Stomach (tissue), 9 donors: ENCODE measurements around the gene WNT3A. TPM values are rescaled to one million over a fixed set of nuclear protein-coding genes. Genes with fewer than 3 reads are reported as not detected.

ENCODE experiments used
- DNase-seq, 2 donors: peaks; one replicate each; pipeline versions ENCODE4 v3.0.0 to v3.0.0-alpha.2; 2013 to 2019
- H3K27ac ChIP-seq, 5 donors: fragments of 200-600 bp in 4 of 5; sonication (generic) in 4 of 5; one replicate each; pipeline ENCODE4 v1.5.1; 2013 to 2019; ENCODE audit warnings: mild to moderate bottlenecking in 1 of 5, moderate library complexity in 1 of 5
- H3K27me3 ChIP-seq, 3 donors: fragments of 200-600 bp; sonication (generic); one replicate each; pipeline ENCODE4 v1.5.1; 2017 to 2019; ENCODE audit warnings: mixed run types in 1 of 3
- H3K36me3 ChIP-seq, 4 donors: fragments of 200-600 bp; sonication (generic); 1 replicate in 3 of 4; 2 replicates in 1 of 4; pipeline ENCODE4 v1.5.1; 2016 to 2019
- H3K4me1 ChIP-seq, 4 donors: fragments of 200-600 bp; sonication (generic); one replicate each; pipeline ENCODE4 v1.5.1; 2016 to 2019
- H3K4me3 ChIP-seq, 4 donors: fragments of 200-600 bp; sonication (generic) in 3 of 4; one replicate each; pipeline ENCODE4 v1.5.1; 2016 to 2019; ENCODE audit warnings: mild to moderate bottlenecking in 1 of 4
- H3K9me3 ChIP-seq, 4 donors: fragments of 200-600 bp; sonication (generic); one replicate each; pipeline ENCODE4 v1.5.1; 2016 to 2019
- EP300 ChIP-seq: sonication (generic); formaldehyde crosslinking; IDR thresholded peaks from one replicate; pipeline ENCODE4 v1.6.1; 2017; ENCODE audit warnings: antibody characterized with exemption
- POLR2A ChIP-seq, 4 donors: fragments of 450-650 bp; IDR thresholded peaks; one replicate each; pipeline ENCODE4 v1.6.1; 2016; ENCODE audit warnings: antibody characterized with exemption in 4 of 4, control low read depth in 2 of 4, mild to moderate bottlenecking in 1 of 4, moderate library complexity in 1 of 4
- POLR2AphosphoS5 ChIP-seq, 3 donors: sonication (generic); formaldehyde crosslinking; IDR thresholded peaks; one replicate each; pipeline ENCODE4 v1.6.1; 2016; ENCODE audit warnings: antibody characterized with exemption in 3 of 3
- WGBS, 5 donors: extraction: QIAGEN DNeasy Blood & Tissue Kit in 3 of 5; methylation state at CpG; one replicate each; pipeline versions ENCODE4 v1.1.5 to v1.1.7; 2013 to 2018; 5-methylcytosine and 5-hydroxymethylcytosine counted together
- intact Hi-C: fragments of 100-400 bp; cut with DNase I; formaldehyde crosslinking; loops from one replicate; pipeline ENCODE4 v1.15.1; 2023; ENCODE audit warnings: low total_unique reads
- polyA plus RNA-seq, 3 donors: library from polyadenylated mRNA; stranded (reverse); fragments of 200-250 nt; gene quantifications; one replicate each; pipeline ENCODE4 v1.2.3, GENCODE V29; 2013
- total RNA-seq, 5 donors: library from RNA; depleted of rRNA; stranded (reverse); fragments of >200 nt; gene quantifications; one replicate each; pipeline versions ENCODE4 v1.1.0 to v1.2.3, GENCODE V29; 2014 to 2016
- TF ChIP-seq, protein P1 (sequence below), 7 experiments: fragments of 450-650 bp in 4 of 7; fragments of 200-600 bp in 3 of 7; sonication (generic) in 3 of 7; IDR thresholded peaks; one replicate each; pipeline ENCODE4 v1.5.1; 2016 to 2019; ENCODE audit warnings: antibody characterized with exemption in 7 of 7, control low read depth in 2 of 7, mild to moderate bottlenecking in 1 of 7
- donor health status: healthy with polysubstance abuse.
- donor health status: Bipolar disorder and iron deficiency.
- donor health status: healthy.

WNT3A gene
- total and polyA plus RNA-seq, 8 donors: 0.31 to 0.90 TPM; not detected in 6

DNA sequence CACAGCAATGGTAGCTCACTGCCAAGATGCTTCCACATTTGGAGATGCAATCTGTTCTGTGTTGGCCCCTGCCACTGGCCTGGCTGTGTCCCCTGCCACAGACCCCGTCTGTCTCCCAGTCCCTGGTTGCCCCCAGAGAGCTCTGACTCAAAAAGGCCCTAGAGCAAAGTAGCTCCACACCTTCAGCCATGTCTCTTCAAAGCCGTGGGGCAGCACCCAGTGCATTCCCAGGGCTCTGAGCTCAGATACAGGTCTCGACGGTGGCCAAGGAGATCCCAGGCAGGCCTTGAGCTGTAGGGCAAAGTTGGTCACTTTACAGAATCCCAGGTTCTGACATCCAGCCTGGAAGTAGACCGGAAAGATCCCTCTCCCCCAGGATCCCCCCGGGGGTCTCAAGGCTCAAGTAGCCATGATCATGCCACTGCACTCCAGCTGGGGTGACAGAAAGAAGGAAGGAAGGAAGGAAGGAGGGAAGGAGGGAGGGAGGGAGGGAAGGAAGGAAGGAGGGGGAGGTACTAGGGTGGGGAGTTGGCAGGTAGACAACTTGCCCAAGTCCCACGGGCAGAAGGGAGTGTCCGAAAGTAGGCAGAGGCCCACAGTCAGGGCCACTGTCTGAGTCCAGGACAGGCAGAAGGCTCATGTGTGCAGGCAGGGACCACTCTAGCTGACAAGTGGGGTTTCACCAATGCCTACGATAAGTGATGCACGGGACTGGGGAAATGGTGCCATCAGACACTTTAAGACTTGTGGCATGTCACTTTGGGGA, 71.0 kb downstream of the WNT3A start:
- intact Hi-C loops: loop anchor here (10.0 kb wide), 1 partner anchor 293 kb away; no protein-coding TSS in a partner anchor
- Histone ChIP-seq H3K4me1 (peaks cover 9 to 17% (median 15%) of the 10 kb centered on the region in 4 donors), H3K27me3 (peaks cover 0 to 7% (median 0%) of the 10 kb centered on the region in 3 donors), H3K4me3 (no peak overlapping the region), H3K27ac (peak overlapping the region in 1 of 5 donors; percentile 56), H3K9me3 (no peaks in the 10 kb centered on the region), H3K36me3 (no peaks in the 10 kb centered on the region)
- TF ChIP-seq, protein P1, sequence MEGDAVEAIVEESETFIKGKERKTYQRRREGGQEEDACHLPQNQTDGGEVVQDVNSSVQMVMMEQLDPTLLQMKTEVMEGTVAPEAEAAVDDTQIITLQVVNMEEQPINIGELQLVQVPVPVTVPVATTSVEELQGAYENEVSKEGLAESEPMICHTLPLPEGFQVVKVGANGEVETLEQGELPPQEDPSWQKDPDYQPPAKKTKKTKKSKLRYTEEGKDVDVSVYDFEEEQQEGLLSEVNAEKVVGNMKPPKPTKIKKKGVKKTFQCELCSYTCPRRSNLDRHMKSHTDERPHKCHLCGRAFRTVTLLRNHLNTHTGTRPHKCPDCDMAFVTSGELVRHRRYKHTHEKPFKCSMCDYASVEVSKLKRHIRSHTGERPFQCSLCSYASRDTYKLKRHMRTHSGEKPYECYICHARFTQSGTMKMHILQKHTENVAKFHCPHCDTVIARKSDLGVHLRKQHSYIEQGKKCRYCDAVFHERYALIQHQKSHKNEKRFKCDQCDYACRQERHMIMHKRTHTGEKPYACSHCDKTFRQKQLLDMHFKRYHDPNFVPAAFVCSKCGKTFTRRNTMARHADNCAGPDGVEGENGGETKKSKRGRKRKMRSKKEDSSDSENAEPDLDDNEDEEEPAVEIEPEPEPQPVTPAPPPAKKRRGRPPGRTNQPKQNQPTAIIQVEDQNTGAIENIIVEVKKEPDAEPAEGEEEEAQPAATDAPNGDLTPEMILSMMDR (IDR thresholded peaks at IDR 0.05): no peak
- TF ChIP-seq POLR2A (IDR thresholded peaks at IDR 0.05) (no peak), POLR2AphosphoS5 (IDR thresholded peaks at IDR 0.05) (no peak), EP300 (no peak)
- peak in 1 of 2 donors; percentile 8 for DNase-seq
- WGBS, 5 donors: 55 to 65% (median 60%) methylated on average over 8 to 10 of the region's 10 CpGs

DNA sequence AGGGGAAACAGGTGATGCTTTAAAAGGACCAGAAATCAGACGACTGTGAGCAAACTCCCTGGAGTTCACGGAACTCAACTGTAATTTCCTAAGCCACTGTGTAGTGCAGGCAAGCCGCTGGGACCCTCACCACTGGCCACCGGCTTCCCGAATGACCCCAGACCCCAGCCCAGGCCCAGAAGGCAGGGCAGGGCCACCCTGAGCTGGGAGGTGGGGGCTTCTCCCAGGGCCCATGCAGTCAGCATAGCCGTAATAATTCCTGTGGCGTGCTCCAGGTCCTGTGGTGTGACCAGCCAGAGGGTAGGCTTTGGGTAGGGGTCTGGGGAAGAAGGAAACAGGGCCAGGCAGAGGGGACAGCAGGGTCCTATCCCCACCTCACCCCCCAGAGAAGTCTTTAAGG, 72.2 kb downstream of the WNT3A start:
- no peak overlapping the region for H3K4me3 ChIP-seq
- H3K27me3 ChIP-seq: peaks cover 0 to under 1% (median 0%) of the 10 kb centered on the region in 3 donors
- 77 to 91% (median 89%) methylated on average over 3 to 7 of the region's 7 CpGs for WGBS, 5 donors

DNA sequence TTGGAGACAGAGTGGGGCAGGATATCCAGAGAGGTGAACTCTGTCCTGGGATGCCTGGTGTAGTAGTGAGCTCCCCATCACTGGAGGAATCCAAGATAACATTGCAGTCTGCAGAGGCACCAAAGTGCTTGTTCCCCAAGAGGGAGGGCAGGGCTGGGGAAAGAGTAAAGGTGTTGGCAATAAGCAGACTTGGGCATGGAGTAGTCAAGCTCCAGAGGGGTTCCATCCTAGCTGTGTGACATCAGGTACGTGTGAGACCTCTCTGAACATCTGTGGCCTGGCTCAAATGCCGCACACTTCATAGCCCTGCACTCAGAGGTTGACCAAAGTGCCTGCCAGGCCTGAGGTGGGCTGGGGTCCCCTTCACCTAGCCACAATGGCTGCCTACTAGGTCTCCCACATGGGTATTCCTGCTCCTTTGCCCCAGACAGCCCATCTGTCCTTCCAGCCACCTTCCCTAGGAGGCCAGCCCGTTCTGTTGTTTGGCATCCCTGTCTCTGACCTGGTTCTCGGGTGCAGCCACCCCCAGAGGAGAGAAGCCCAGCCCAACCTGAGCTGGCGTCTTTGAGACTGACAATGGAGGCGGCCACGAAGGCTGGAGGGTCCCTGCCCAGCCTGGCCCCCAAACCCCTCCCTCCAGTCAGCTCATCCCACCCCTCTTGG, 72.9 kb downstream of the WNT3A start:
- WGBS, 5 donors: 85 to 94% (median 93%) methylated on average over 6 to 7 of the region's 7 CpGs
- Histone ChIP-seq H3K4me3 (no peak overlapping the region), H3K4me1 (peaks cover 14 to 28% (median 24%) of the 10 kb centered on the region in 4 donors), H3K27me3 (no peaks in the 10 kb centered on the region), H3K36me3 (no peaks in the 10 kb centered on the region), H3K27ac (no peak overlapping the region), H3K9me3 (no peaks in the 10 kb centered on the region)
- no peak for TF ChIP-seq EP300
- no peak for TF ChIP-seq POLR2A (IDR thresholded peaks at IDR 0.05)
- no peak for TF ChIP-seq POLR2AphosphoS5 (IDR thresholded peaks at IDR 0.05)
- TF ChIP-seq, protein P1 (IDR thresholded peaks at IDR 0.05): no peak
- intact Hi-C loops: loop anchor here (10.0 kb wide), 1 partner anchor 295 kb away; no protein-coding TSS in a partner anchor
- peak in 1 of 2 donors; percentile 23 for DNase-seq

More for the DNA sequence above, 72.2 kb downstream of the WNT3A start:
- no peaks in the 10 kb centered on the region for H3K36me3 ChIP-seq
- H3K9me3 ChIP-seq: no peaks in the 10 kb centered on the region
- peak in 1 of 2 donors; percentile 7 for DNase-seq
- intact Hi-C loops: loop anchor here (10.0 kb wide), 1 partner anchor 294 kb away; no protein-coding TSS in a partner anchor
- peaks cover 9 to 21% (median 17%) of the 10 kb centered on the region in 4 donors for H3K4me1 ChIP-seq
- TF ChIP-seq POLR2A (IDR thresholded peaks at IDR 0.05) (no peak), POLR2AphosphoS5 (IDR thresholded peaks at IDR 0.05) (no peak), EP300 (no peak)
- TF ChIP-seq, protein P1 (IDR thresholded peaks at IDR 0.05): no peak
- no peak overlapping the region for H3K27ac ChIP-seq

DNA sequence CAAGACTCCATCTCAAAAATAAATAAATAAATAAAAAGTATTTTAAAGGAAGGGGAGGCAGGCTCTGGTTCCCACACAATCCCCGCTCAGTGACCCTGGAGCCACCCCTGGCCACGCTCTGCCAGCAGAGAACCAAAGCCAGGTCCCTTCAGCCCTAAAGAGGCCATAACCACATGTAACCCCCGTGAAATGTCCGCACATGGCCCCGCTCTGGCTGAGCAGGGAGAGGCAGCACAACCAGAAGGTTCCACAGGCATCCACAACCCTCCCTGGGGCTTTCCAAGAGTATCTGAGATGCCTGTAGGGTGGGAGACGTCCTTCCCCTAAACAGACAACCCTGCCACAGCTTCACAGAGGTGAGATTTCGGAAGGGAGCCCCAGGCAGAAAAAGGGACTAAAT, 74.3 kb downstream of the WNT3A start:
- WGBS, 5 donors: 75 to 90% (median 83%) methylated on average over 7 of the region's 7 CpGs
- TF ChIP-seq POLR2AphosphoS5 (IDR thresholded peaks at IDR 0.05) (no peak), EP300 (no peak)
- Histone ChIP-seq H3K4me1 (peaks cover 28 to 42% (median 38%) of the 10 kb centered on the region in 4 donors), H3K27ac (peak overlapping the region in 1 of 5 donors; percentile 100), H3K36me3 (no peaks in the 10 kb centered on the region), H3K27me3 (no peaks in the 10 kb centered on the region), H3K4me3 (peak overlapping the region; percentile 64 to 99 (median 95)), H3K9me3 (no peaks in the 10 kb centered on the region)
- intact Hi-C loops: no loop called here
- DNase-seq: no peak
